Smooth muscle cell (in vitro differentiated cells): ENCODE results near the gene RASA2. TPM values are rescaled to one million over a fixed set of nuclear protein-coding genes. Genes with fewer than 3 reads are reported as not detected.

ENCODE experiments used
- DNase-seq: peaks from one replicate; lab custom pipeline; 2025; ENCODE audit not compliant: unreplicated experiment; lab: John Stamatoyannopoulos, UW
- H2AFZ ChIP-seq: fragments of 200-600 bp; sonication (generic); 2 replicates; pipeline ENCODE4 v1.6.0; 2016; ENCODE audit warnings: antibody characterized with exemption, low read depth, mild to moderate bottlenecking
- H3F3A ChIP-seq: fragments of 200-600 bp; sonication (generic); 2 replicates; pipeline ENCODE4 v1.6.0; 2017; ENCODE audit warnings: antibody characterized with exemption, low read depth
- H3K27ac ChIP-seq: fragments of 200-600 bp; sonication (generic); 2 replicates; pipeline ENCODE4 v1.5.1; 2016; ENCODE audit warnings: low read depth, mild to moderate bottlenecking
- H3K27me3 ChIP-seq: fragments of 200-600 bp; sonication (generic); 2 replicates; pipeline ENCODE4 v1.6.1; 2016; ENCODE audit warnings: low read depth, mild to moderate bottlenecking
- H3K36me3 ChIP-seq: fragments of 200-600 bp; sonication (generic); 2 replicates; pipeline ENCODE4 v1.5.1; 2016; ENCODE audit warnings: low read depth
- H3K4me1 ChIP-seq: fragments of 200-600 bp; sonication (generic); 2 replicates; pipeline ENCODE4 v1.5.1; 2016; ENCODE audit warnings: low read depth
- H3K4me2 ChIP-seq: fragments of 200-600 bp; sonication (generic); 2 replicates; pipeline ENCODE4 v1.6.0; 2016; ENCODE audit warnings: mild to moderate bottlenecking
- H3K4me3 ChIP-seq: fragments of 200-600 bp; sonication (generic); 2 replicates; pipeline ENCODE4 v1.5.1; 2016; ENCODE audit warnings: mild to moderate bottlenecking
- H3K79me2 ChIP-seq: fragments of 200-600 bp; sonication (generic); 2 replicates; pipeline ENCODE4 v1.6.0; 2016; ENCODE audit warnings: low read depth, mild to moderate bottlenecking
- H3K9ac ChIP-seq: fragments of 200-600 bp; sonication (generic); 2 replicates; pipeline ENCODE4 v1.6.0; 2016; ENCODE audit warnings: low read depth
- H3K9me3 ChIP-seq: fragments of 200-600 bp; sonication (generic); replicated peaks from 2 replicates; pipeline ENCODE4 v1.5.1; 2016; ENCODE audit warnings: low read depth
- H4K20me1 ChIP-seq: fragments of 200-600 bp; sonication (generic); 2 replicates; pipeline ENCODE4 v1.6.0; 2016; ENCODE audit warnings: low read depth
- CTCF ChIP-seq: fragments of 200-600 bp; sonication (generic); IDR thresholded peaks from 2 replicates; pipeline ENCODE4 v1.5.1; 2017; ENCODE audit warnings: borderline replicate concordance, mild to moderate bottlenecking, antibody characterized with exemption; ENCODE audit not compliant: insufficient read depth, poor library complexity, severe bottlenecking
- WGBS: methylation state at CpG from one replicate; pipeline ENCODE4 v1.1.7; 2016; ENCODE audit warnings: low lambda C conversion rate; 5-methylcytosine and 5-hydroxymethylcytosine counted together
- polyA plus RNA-seq: library from polyadenylated mRNA; unstranded; fragments of >200 nt; fragmentation: Nextera tagmentation; extraction: Ambion mirVana; gene quantifications from 2 replicates; pipeline ENCODE4 v1.2.1, GENCODE V29; 2016
- total RNA-seq: library from RNA; depleted of rRNA; stranded (reverse); fragments of >200 nt; gene quantifications from 2 replicates; pipeline ENCODE4 v1.2.3, GENCODE V29; 2014

RASA2 gene
- total and polyA plus RNA-seq, 2 experiments from 2014 or later = 4.9 to 20.0 TPM

- TF ChIP-seq CTCF = no peak
- no peaks in the 10 kb centered on the region for H3K4me1 ChIP-seq
- H3K27ac ChIP-seq = no peak overlapping the region
- H3K4me2 ChIP-seq = no peak overlapping the region
- no peaks in the 10 kb centered on the region for H3K27me3 ChIP-seq
- no peak overlapping the region for H2AFZ ChIP-seq
- H3K36me3 ChIP-seq = no peaks in the 10 kb centered on the region
- no peak overlapping the region for H3K9ac ChIP-seq
- H3K4me3 ChIP-seq = no peak overlapping the region
- DNase-seq = no peak
- H3K9me3 ChIP-seq = no peaks in the 10 kb centered on the region
- peaks cover 84% of the 10 kb centered on the region for H3K79me2 ChIP-seq
- H4K20me1 ChIP-seq = peaks cover 62% of the 10 kb centered on the region
- 96% methylated on average over 3 of the region's 3 CpGs for WGBS
- no peaks in the 10 kb centered on the region for H3F3A ChIP-seq
These were observed 20.7 kb downstream of the RASA2 start for GRCh38 chr3:141507392-141508066.

GRCh38 chr3:141508067-141508436 is 21.2 kb downstream of the RASA2 start:
- TF ChIP-seq CTCF = no peak
- H3F3A ChIP-seq = no peaks in the 10 kb centered on the region
- H3K27me3 ChIP-seq = no peaks in the 10 kb centered on the region
- H3K9me3 ChIP-seq = no peaks in the 10 kb centered on the region
- H3K36me3 ChIP-seq = no peaks in the 10 kb centered on the region
- H3K79me2 ChIP-seq = peaks cover 80% of the 10 kb centered on the region
- H3K4me3 ChIP-seq = no peak overlapping the region
- WGBS = 90% methylated on average over 3 of the region's 3 CpGs
- no peak overlapping the region for H3K9ac ChIP-seq
- no peak overlapping the region for H3K4me2 ChIP-seq
- H3K4me1 ChIP-seq = no peaks in the 10 kb centered on the region
- DNase-seq = no peak
- H2AFZ ChIP-seq = no peak overlapping the region
- H4K20me1 ChIP-seq = peaks cover 57% of the 10 kb centered on the region
- no peak overlapping the region for H3K27ac ChIP-seq

- no peaks in the 10 kb centered on the region for H3K9me3 ChIP-seq
- H2AFZ ChIP-seq = no peak overlapping the region
- H3F3A ChIP-seq = no peaks in the 10 kb centered on the region
- no peak overlapping the region for H3K4me3 ChIP-seq
- peaks cover 49% of the 10 kb centered on the region for H3K79me2 ChIP-seq
- H3K4me2 ChIP-seq = no peak overlapping the region
- no peaks in the 10 kb centered on the region for H3K27me3 ChIP-seq
- H3K36me3 ChIP-seq = peaks cover 11% of the 10 kb centered on the region
- no peak for DNase-seq
- no peak overlapping the region for H3K9ac ChIP-seq
- H3K27ac ChIP-seq = no peak overlapping the region
- 94% methylated on average over 4 of the region's 4 CpGs for WGBS
- H4K20me1 ChIP-seq = peaks cover 25% of the 10 kb centered on the region
- H3K4me1 ChIP-seq = no peaks in the 10 kb centered on the region
- TF ChIP-seq CTCF = no peak
These were observed 24.5 kb downstream of the RASA2 start for GRCh38 chr3:141511361-141511760.

- Histone ChIP-seq H3K4me3 (no peak overlapping the region), H3K9me3 (no peaks in the 10 kb centered on the region), H3K4me1 (no peaks in the 10 kb centered on the region), H4K20me1 (peaks cover 12% of the 10 kb centered on the region), H2AFZ (no peak overlapping the region), H3F3A (no peaks in the 10 kb centered on the region), H3K36me3 (peaks cover 21% of the 10 kb centered on the region), H3K27ac (no peak overlapping the region), H3K79me2 (peaks cover 26% of the 10 kb centered on the region), H3K9ac (no peak overlapping the region), H3K4me2 (no peak overlapping the region), H3K27me3 (no peaks in the 10 kb centered on the region)
- DNase-seq = no peak
- no peak for TF ChIP-seq CTCF
These were observed 27.6 kb downstream of the RASA2 start for GRCh38 chr3:141514382-141514781.
